Common myeloid progenitor, CD34-positive (primary cell): ENCODE data around the gene RPS6KA1.
"Not testable (repeated sequence)": the region's sequence is repeated elsewhere in the genome, so short reads cannot be mapped to it uniquely, and the experiment has no call there.

Experiments used
- CTCF ChIA-PET: fragments of 350-600 bp; sonication (Branson Sonifier 250); formaldehyde crosslinking; loops from one replicate; lab custom pipeline; 2021; ENCODE audit warnings: antibody characterized with exemption; lab: Charles Lee
- POLR2A ChIA-PET: fragments of 350-600 bp; sonication (Branson Sonifier 250); formaldehyde crosslinking; loops from one replicate; lab custom pipeline; 2021; ENCODE audit warnings: antibody characterized with exemption; lab: Charles Lee
- DNase-seq, 3 donors: peaks; one replicate each; pipeline versions ENCODE4 v3.0.0 to v3.0.0-alpha.2; 2013
- H3K27ac ChIP-seq, 2 experiments: 1 replicate in 1 of 2; 2 replicates in 1 of 2; pipeline ENCODE4 v1.7.0; 2013; ENCODE audit warnings: inconsistent platforms in 2 of 2, low read length in 2 of 2, mild to moderate bottlenecking in 2 of 2, low read depth in 1 of 2, moderate library complexity in 1 of 2; ENCODE audit not compliant: severe bottlenecking in 2 of 2, insufficient read depth in 1 of 2, poor library complexity in 1 of 2
- H3K27me3 ChIP-seq, 5 experiments: replicated peaks in 2 of 5; 1 replicate in 3 of 5; 2 replicates in 2 of 5; pipeline versions ENCODE4 v1.6.1 to v1.7.0; 2013; ENCODE audit warnings: low read length in 4 of 5, mild to moderate bottlenecking in 2 of 5, moderate library complexity in 2 of 5, inconsistent platforms in 1 of 5; ENCODE audit not compliant: insufficient read depth in 5 of 5, control insufficient read depth in 4 of 5
- H3K36me3 ChIP-seq, 4 experiments: 1 replicate in 2 of 4; 2 replicates in 2 of 4; pipeline versions ENCODE4 v1.6.1 to v1.7.0; 2013; ENCODE audit warnings: low read length in 3 of 4, control low read depth in 1 of 4, mild to moderate bottlenecking in 1 of 4; ENCODE audit not compliant: control insufficient read depth in 4 of 4, insufficient read depth in 4 of 4
- H3K4me1 ChIP-seq, 4 experiments: 1 replicate in 3 of 4; 2 replicates in 1 of 4; pipeline versions ENCODE4 v1.6.1 to v1.7.1; 2013; ENCODE audit warnings: low read length in 3 of 4, mild to moderate bottlenecking in 3 of 4, control low read depth in 1 of 4, inconsistent platforms in 1 of 4, moderate library complexity in 1 of 4; ENCODE audit not compliant: control insufficient read depth in 4 of 4, insufficient read depth in 4 of 4; ENCODE audit errors: control extremely low read depth in 1 of 4
- H3K4me3 ChIP-seq, 7 experiments: 1 replicate in 4 of 7; 2 replicates in 3 of 7; pipeline versions ENCODE4 v1.5.1 to v1.7.0; 2013; ENCODE audit warnings: mild to moderate bottlenecking in 7 of 7, low read length in 6 of 7, moderate library complexity in 6 of 7, inconsistent platforms in 2 of 7, low read depth in 2 of 7, control low read depth in 1 of 7; ENCODE audit not compliant: insufficient read depth in 4 of 7, control insufficient read depth in 1 of 7; ENCODE audit errors: extremely low read depth in 1 of 7
- H3K9me3 ChIP-seq, 5 experiments: 1 replicate in 4 of 5; 2 replicates in 1 of 5; pipeline versions ENCODE4 v1.6.1 to v1.7.1; 2013; ENCODE audit warnings: low read length in 4 of 5, mild to moderate bottlenecking in 2 of 5, inconsistent platforms in 1 of 5, low read depth in 1 of 5, moderate library complexity in 1 of 5; ENCODE audit not compliant: control insufficient read depth in 4 of 5, insufficient read depth in 2 of 5; ENCODE audit errors: control extremely low read depth in 1 of 5
- WGBS: methylation state at CpG from one replicate; pipeline ENCODE4 v1.1.5; 2013; ENCODE audit not compliant: insufficient coverage; 5-methylcytosine and 5-hydroxymethylcytosine counted together

The RPS6KA1 gene

DNA sequence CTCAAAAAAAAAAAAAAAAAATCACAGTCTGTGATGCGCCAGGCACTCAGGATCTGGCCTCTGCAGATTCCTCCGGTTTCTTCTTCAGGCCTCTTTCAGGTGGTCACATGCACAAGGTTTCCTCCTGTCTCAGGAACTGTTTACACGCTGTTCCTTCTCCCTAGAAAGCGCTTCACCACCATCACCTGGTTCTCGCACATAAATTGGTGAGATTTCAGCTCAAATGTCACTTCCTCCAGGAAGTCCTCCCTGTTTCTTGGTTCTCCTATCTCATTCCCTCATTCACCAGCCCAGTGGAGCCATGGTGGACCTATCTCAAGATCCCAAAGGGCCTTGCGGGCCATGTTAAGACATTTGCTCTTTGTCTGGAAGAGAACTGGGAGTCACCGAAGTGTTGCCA is 30.7 kb upstream of the RPS6KA1 start:
- peaks cover 0 to 31% (median 29%) of the 10 kb centered on the region in 4 experiments for H3K4me1 ChIP-seq
- DNase-seq, result no peak
- no peak overlapping the region for H3K27ac ChIP-seq
- ChIA-PET CTCF (interaction anchor here (0.7 to 3.7 kb wide), 6 partner anchors 8 to 100 kb away, joined by 3 to 35 read pairs (median 4); partner anchors contain the start of gene RPS6KA1), POLR2A (interaction anchor here (0.7 kb wide), 1 partner anchor 41 kb away, joined by 3 read pairs; no protein-coding TSS in a partner anchor)
- H3K4me3 ChIP-seq, result no peak overlapping the region
- no peaks in the 10 kb centered on the region for H3K27me3 ChIP-seq
- no peaks in the 10 kb centered on the region for H3K36me3 ChIP-seq
- WGBS, result 82% methylated on average over 6 of the region's 7 CpGs
- H3K9me3 ChIP-seq, result no peaks in the 10 kb centered on the region

DNA sequence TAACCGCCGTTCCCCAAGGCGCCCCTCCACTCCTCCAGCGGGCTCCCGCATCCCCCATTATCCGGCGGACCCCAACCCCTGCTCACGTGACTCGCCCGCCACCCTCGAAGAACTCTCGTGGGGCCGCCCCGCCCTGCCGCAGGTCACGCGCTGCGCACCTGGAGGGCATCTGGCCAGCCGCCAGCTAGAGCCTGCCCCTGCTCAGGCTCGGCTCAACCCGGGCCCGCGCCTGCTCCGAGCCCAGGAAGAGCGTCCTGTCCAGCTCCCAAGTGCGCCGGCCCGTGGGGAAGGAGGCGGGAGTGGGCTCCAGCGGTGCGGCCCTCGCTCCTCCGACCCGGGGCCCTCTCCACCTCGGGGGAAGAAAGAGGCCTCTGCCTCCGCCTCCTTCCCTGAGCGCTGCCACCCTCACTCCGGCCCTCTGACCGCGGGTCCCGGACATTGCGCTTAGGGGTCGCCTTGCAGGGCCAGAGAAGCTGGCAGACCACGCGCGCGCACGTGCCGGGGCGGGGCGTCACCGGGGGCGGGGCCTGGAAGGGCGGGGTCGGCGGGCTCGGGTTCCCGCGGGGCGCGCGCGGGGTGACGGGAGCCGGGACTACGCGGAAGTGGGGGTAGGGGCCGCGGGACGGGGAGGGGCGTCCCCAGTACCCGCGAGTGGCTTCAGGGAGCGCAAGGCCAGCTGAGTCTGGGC is 28.9 kb upstream of the RPS6KA1 start:
- CTCF ChIA-PET, result interaction anchor here (0.7 to 3.7 kb wide), 17 partner anchors 10 to 399 kb away, joined by 3 to 35 read pairs (median 5); partner anchors contain the start of gene RPS6KA1
- Histone ChIP-seq H3K36me3 (no peaks in the 10 kb centered on the region), H3K9me3 (no peaks in the 10 kb centered on the region), H3K4me3 (peak overlapping the region; percentile 62 to 94 (median 83)), H3K4me1 (peaks cover 0 to 31% (median 29%) of the 10 kb centered on the region in 4 experiments), H3K27me3 (no peaks in the 10 kb centered on the region), H3K27ac (peak overlapping the region; percentile 50 to 86)
- peak; percentile 75 to 87 (median 83) for DNase-seq
- POLR2A ChIA-PET, result interaction anchor here (0.7 to 2.3 kb wide), 6 partner anchors 29 to 364 kb away, joined by 3 to 10 read pairs (median 4); partner anchors contain the start of genes PIGV and RPS6KA1
- under 1% methylated on average over 68 of the region's 74 CpGs for WGBS

DNA sequence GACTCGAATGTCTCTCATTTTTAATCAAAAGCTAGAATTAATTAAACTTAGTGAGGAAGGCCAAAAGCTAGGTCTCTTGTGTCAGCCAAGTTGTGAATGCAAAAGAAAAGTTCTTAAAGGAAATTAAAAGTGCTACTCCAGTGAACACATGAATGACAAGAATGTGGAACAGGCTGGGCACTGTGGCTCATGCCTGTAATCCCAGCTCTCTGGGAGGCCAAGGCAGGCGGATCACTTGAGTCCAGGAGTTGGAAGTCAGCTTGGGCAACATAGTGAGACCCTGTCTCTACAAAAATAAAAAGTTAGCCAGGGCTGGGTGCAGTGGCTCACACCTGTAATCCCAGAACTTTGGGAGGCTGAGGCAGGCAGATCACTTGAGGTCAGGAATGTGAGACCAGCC is 18.9 kb upstream of the RPS6KA1 start:
- POLR2A ChIA-PET, result not testable (repeated sequence)
- CTCF ChIA-PET, result interaction anchor here (1.6 kb wide), 1 partner anchor 10 kb away, joined by 3 read pairs; no protein-coding TSS in a partner anchor
- 89% methylated on average over 1 of the region's 2 CpGs for WGBS

DNA sequence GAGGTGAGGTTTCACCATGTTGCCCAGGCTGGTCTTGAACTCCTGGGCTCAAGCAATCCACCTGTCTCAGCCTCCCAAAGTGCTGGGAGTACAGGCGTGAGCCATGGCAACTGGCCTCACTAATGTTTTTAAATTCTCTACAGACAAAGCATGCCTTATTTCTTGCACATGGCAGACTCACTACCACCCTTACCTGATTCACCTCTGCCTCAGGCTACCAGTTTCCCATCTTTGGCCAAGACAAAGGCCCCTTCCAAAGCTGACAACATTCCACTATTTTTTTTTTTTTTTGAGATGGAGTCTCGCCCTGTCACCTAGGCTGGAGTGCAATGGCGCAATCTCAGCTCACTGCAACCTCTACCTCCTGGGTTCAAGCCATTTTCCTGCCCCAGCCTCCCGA is 13.7 kb upstream of the RPS6KA1 start:
- H3K4me1 ChIP-seq, DNase-seq, H3K27ac ChIP-seq, H3K27me3 ChIP-seq, H3K9me3 ChIP-seq, H3K36me3 ChIP-seq, H3K4me3 ChIP-seq: not testable (repeated sequence)
- POLR2A ChIA-PET, result interaction anchor here (0.6 kb wide), 1 partner anchor 262 kb away, joined by 3 read pairs; no protein-coding TSS in a partner anchor
- CTCF ChIA-PET, result interaction anchor here (1.0 to 2.4 kb wide), 3 partner anchors 16 to 27 kb away, joined by 4 to 7 read pairs (median 4); no protein-coding TSS in a partner anchor
- 94% methylated on average over 2 of the region's 4 CpGs for WGBS

More for the DNA sequence above, 18.9 kb upstream of the RPS6KA1 start:
- H3K4me1 ChIP-seq, H3K4me3 ChIP-seq, H3K27me3 ChIP-seq, H3K27ac ChIP-seq, DNase-seq, H3K9me3 ChIP-seq, H3K36me3 ChIP-seq: not testable (repeated sequence)

DNA sequence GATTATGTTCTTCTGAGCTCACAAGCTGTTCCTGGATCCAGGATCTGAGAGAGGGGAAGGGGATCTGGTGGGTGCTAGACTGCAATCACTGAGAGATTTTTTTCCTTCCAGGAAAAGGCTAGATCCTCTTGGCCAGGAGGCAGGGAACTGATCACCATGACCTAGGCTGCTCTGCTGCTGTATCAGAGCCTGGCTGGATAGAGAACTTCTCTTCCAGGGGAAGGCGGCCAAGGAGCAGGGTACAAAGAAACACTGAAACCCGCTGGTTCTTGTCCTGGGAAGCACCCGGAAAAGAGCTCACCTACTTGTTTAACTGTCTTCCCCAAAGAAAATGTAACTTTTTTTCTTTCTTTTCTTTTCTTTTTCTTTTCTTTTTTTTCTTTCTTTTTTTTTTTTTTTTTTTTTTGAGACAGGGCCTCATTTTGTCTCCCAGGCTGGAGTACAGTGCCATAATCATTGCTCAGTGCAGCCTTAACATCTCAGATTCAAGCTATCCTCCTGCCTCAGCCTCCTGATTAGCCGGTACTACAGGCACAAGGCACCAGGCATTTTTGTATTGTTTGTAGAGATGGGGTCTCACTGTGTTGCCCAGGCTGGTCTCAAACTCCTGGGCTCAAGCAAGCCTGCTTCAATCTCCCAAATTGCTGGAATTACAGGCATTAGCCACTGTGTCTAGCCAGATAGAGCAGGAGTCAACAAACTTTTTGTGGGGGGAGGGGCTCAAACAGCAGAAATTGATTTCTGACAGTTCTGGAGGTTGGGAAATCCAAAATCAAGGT is 12.4 kb upstream of the RPS6KA1 start:
- POLR2A ChIA-PET, result interaction anchor here (0.5 kb wide), 1 partner anchor 102 kb away, joined by 3 read pairs; no protein-coding TSS in a partner anchor

DNA sequence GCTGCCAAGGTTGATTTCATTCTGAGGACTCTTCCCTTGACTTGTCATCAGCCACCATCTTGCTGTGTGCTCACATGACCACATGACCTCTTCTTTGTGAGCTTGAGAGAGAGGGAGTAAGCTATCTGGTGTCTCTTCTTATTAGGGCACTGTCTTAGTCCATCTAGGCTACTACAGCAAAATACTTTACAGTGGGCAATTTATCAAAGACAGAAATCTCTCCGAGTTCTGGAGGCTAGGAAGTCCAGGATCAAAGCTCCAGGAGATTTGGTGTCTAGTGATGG is 11.9 kb upstream of the RPS6KA1 start:
- no peak for DNase-seq
- no peak overlapping the region for H3K4me3 ChIP-seq
- ChIA-PET CTCF (interaction anchor here (0.8 to 3.0 kb wide), 4 partner anchors 9 to 18 kb away, joined by 3 to 14 read pairs (median 4); partner anchors contain the start of gene RPS6KA1), POLR2A (interaction anchor here (0.5 kb wide), 1 partner anchor 102 kb away, joined by 3 read pairs; no protein-coding TSS in a partner anchor)
- no peak overlapping the region for H3K27ac ChIP-seq
- H3K9me3 ChIP-seq, result no peaks in the 10 kb centered on the region
- WGBS, result 100% methylated on average over 1 of the region's 1 CpG
- H3K36me3 ChIP-seq, result no peaks in the 10 kb centered on the region
- H3K27me3 ChIP-seq, result no peaks in the 10 kb centered on the region
- no peaks in the 10 kb centered on the region for H3K4me1 ChIP-seq

More for the DNA sequence above, 12.4 kb upstream of the RPS6KA1 start:
- Histone ChIP-seq H3K4me3 (no peak overlapping the region), H3K4me1 (no peaks in the 10 kb centered on the region), H3K27ac (no peak overlapping the region), H3K9me3 (no peaks in the 10 kb centered on the region), H3K27me3 (no peaks in the 10 kb centered on the region), H3K36me3 (no peaks in the 10 kb centered on the region)
- WGBS, result 100% methylated on average over 3 of the region's 4 CpGs
- DNase-seq, result no peak
- CTCF ChIA-PET, result interaction anchor here (1.0 to 3.0 kb wide), 5 partner anchors 13 to 25 kb away, joined by 3 to 14 read pairs (median 4); partner anchors contain the start of gene RPS6KA1
